HG02610 (cell line): ENCODE measurements around the gene FAHD1.
"Not testable (repeated sequence)": the region's sequence is repeated elsewhere in the genome, so short reads cannot be mapped to it uniquely, and the experiment has no call there.

Source experiments
- ATAC-seq: cut with Tn5 transposase; IDR thresholded peaks from one replicate; pipeline ENCODE4 v1.9.1; 2021; ENCODE audit warnings: mild to moderate bottlenecking, moderate library complexity; ENCODE audit not compliant: unreplicated experiment

The FAHD1 gene

GRCh38 chr16:1788708-1789100, 38.3 kb upstream of the FAHD1 start:
- no peak for ATAC-seq

- ATAC-seq = no peak
Measured at GRCh38 chr16:1789643-1790045, 37.4 kb upstream of the FAHD1 start.

- no peak for ATAC-seq
Measured at GRCh38 chr16:1790261-1790610, 36.8 kb upstream of the FAHD1 start.

- no peak for ATAC-seq
Measured at GRCh38 chr16:1790611-1791255, 36.3 kb upstream of the FAHD1 start.

- no peak for ATAC-seq
Measured at GRCh38 chr16:1791256-1791942, 35.6 kb upstream of the FAHD1 start.

- ATAC-seq = no peak
Measured at GRCh38 chr16:1791943-1792812, 34.8 kb upstream of the FAHD1 start.

DNA sequence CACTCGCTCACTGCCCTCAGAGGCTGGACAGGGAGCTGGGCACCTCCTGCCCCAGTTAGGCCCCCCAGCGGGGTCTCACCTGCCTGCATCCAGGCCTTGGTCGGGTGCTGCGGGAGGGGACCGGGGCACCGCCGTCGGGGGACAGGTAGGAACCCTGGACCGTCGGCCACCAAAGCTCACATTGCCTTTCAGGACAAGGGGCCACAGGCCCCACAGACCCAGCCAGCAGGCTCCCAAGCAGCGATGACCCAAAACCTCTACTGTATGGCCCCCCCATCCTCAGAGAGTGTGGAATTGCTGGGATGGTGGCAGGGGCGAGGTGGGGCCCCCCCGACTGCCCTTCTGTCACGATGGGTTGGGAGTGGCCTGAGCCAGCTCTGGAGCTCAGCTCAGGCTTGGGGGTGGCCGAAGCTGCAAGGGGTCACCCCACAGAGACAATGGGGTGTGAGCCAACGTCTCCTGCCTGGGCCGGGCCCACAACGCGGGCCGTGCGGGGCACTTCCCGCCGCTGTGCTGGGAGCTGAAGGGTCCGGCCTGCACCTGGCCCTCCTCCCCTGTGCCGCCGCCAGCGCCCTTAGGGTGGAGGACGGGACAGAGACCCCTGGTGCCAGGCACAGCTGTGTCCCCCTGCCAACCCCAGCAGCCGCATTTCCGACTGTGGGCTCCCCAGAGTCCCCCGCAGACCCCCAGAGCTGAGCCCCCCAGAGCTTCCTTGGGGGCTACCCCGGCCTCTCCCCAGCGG, 34.0 kb upstream of the FAHD1 start:
- ATAC-seq = no peak

- no peak for ATAC-seq
Measured at GRCh38 chr16:1793578-1794220, 33.3 kb upstream of the FAHD1 start, which contains the start of gene IGFALS. Gene IGFALS, minus strand, starts transcription at chr16:1793705. Its CDS starts 53 bp downstream, at chr16:1793652.

- ATAC-seq = no peak
Measured at GRCh38 chr16:1794221-1794871, 32.7 kb upstream of the FAHD1 start.

DNA sequence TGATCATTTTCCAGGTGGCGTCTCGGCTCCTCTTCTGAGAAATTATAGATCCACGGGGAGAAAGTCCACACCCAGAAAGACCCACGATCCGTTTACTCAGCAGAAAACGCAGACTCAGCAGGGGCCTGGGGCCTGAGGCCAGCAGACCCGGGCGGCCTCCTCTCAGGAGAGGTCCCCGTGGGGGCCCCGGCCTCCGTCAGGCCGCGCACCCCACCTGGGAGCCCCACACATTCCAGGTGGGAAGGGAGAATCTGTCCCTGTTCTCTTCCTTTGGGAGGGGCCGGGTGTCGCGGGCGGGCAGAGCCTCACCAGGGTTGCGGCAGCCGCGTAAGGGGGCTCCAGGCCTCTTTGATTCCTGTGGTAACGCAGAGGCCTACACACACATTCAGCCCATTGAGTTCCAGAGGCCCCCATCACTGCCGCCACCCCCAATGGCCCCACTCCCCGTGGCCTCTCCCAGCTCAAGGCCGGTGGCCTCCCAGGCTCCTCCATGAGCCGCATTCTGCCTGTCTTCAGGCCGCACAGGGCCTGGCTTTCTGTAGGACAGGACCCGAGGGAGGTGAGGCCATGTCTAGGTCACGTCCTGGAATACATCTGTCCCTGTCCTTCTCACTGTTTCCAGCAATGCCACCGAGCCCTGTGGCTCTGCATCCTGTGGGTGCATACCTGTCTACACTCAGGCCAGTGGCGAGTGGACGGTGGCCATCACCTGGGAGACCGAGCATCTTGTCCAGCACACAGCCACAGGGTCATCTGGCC, 31.9 kb upstream of the FAHD1 start:
- ATAC-seq = no peak

DNA sequence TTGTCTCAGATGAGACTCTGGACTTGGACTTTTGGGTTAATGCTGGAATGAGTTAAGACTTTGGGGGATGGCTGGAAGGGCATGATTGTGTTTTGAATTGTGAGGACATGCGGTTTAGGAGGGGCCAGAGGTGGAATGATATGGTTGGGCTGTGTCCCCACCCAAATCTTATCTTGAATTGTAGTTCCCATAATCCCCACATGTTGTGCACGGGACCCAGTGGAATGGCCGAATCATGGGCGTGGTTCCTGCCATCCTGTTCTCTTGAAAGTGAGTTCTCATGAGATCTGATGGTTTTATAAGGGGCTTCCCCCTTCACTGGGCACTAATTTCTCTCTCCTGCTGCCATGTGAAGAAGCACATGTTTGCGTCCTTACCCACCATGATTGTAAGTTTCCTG, 27.7 kb upstream of the FAHD1 start:
- ATAC-seq = not testable (repeated sequence)

DNA sequence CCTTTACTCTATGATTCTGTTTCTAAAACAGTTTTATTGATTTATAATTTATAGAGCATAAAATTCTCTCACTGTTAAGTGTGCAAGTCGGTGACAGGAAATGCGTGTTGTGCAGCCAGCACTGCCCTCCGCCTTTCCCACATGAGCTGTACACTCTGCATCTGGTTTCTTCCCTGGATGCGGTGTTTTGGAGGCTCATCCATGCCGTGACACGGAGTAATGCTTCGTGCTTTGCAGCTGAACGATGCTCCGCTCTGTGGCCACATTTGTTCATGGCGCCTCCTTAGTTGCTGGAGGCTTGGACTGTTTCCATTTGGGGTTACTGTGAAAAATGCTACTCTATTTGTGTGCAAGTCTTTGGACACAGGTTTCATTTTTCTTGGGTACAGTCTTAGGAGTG, 26.3 kb upstream of the FAHD1 start:
- ATAC-seq = no peak

GRCh38 chr16:1807626-1808025, 19.4 kb upstream of the FAHD1 start:
- ATAC-seq = no peak

DNA sequence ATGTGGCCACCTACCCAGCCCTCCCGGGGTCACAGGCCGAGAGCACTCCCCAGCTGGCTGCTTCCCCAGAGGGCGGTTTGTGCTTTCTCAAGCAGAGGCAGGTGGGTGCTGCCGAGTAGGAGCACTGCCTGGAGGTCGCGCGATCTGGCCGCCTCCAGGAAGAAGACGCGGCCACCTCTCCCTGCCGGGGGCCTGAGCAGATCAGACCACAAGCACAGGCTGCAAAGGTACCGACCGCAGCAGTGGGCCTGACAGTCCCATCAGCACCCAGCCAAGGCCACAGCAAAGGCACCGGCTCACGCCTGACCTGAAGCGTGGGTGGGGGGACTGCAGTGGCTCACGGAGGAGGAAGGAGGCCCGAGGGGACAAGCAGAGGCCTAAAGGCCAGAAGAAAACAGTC, 18.3 kb upstream of the FAHD1 start:
- ATAC-seq = no peak

DNA sequence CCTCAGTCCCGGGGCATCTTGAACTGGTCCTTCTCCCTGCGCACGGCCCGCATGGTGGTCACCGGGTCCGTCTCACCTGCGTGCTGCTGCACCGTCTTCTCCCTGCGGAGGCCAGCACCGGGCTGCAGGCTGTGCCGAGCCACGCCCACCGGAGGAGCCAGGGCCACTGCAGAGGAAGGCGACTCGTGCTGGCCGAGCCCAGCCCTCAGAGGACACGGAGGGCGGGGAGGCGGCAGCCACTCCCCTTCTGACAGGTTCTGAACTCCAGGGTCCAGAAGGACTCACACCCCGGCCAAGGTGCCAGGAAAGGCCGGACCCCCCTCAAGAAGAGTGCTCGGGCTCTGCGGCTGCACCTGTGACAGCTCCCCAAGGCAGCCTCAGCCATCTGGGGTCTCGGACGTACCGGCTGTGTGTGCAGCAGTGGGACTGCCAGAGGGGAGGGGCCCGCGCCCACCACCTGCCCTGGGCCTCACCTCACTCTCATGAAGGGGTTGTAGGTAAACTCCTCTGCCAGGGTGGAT, 17.7 kb upstream of the FAHD1 start:
- ATAC-seq = no peak

DNA sequence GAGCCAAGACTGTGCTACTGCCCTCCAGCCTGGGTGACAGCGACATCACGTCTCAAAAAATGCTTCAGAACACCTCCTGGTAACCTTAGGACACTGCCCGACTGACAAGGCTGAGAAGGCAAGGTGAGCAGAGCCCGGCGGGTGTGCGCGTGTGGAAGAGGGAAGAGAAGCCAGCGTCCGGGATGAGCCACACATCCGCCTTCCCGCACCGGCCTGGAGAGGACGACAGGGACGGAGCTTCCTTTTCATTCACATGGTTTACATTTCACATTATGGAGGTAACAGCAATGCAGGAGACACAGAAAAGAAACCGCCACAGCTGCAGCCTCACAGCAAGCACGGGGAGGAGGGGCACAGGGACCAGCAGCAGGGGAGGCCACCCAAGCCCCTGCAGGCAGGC, 16.9 kb upstream of the FAHD1 start:
- no peak for ATAC-seq

DNA sequence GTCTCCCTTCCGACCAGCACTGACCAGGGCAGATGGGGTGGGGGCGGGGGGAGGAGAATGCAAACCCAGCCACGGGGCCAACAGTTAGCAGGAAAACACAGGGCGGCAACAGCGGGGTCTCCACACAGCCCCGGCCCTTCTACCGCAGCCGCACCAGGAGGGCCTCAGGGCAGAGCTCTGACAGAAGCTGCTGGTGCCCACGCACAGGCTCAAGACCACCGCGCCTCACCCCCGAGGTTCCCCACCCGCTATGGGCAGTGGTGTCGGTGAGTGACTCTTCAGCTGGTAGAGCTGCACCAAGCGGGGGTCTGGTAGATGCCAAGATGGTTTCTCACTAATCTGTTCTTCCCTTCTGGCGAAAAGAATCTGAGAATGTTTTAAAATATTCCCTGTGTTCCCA, 16.5 kb upstream of the FAHD1 start:
- no peak for ATAC-seq

DNA sequence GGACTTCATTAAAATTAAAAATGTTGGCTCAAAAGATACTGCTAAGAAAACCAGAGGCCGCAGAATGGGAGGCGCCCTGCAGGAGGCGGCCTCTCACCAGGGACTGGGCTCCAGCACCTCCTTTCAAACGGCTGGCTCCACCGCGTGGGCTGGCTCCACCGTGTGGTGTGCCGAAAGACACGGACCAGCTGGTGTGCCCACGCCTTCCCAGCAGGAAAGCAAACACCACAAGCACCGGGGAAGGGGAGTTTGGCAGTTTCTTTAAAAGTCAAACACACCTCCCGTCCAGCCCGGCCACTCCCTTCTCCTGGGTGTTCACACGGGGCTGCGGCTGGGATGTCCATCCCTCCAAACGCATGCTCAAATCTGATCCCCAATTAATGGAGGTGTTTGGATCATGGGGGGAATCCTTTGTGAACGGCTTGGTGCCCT, 14.3 kb upstream of the FAHD1 start:
- ATAC-seq = no peak

- no peak for ATAC-seq
Measured at GRCh38 chr16:1815461-1815860, 11.5 kb upstream of the FAHD1 start.
